ENCODE results near the gene STXBP6.

DNA sequence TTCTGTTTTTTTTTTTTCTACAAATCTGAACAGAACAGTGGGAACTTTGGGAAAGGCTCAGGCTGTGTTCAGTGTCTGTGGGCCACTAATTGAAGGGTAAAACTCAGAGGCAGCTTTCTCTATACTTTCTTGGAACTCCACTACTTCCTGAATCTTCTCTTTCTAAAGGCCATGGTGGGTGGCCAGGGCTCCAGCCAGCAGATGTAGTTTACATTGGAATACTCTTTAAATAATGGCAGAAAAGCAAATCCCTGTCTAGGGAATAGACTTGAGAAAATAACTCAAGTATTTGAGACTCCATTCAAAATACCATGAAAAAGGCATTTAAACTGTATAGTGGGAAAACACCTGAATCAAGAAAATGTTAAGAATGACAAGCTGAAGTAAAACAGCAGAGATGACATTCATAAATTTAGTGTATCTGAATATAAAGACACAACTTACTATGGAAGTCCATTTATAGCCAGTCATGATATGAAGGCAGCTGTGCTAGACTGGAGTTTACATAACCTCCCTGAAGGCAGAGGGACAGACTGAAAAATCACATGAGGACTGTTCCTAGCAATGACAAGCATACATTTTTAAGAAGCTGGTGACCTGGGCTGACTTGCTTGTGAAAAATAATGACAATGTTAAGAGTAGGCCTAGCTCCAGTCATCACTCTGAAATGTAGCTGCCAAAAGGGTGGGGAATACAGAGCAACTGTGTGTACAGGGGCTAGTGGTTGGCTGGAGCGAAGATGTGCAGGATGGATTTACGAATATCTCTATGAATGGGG is 168.6 kb downstream of the STXBP6 start:
- TF ChIP-seq, protein P1, sequence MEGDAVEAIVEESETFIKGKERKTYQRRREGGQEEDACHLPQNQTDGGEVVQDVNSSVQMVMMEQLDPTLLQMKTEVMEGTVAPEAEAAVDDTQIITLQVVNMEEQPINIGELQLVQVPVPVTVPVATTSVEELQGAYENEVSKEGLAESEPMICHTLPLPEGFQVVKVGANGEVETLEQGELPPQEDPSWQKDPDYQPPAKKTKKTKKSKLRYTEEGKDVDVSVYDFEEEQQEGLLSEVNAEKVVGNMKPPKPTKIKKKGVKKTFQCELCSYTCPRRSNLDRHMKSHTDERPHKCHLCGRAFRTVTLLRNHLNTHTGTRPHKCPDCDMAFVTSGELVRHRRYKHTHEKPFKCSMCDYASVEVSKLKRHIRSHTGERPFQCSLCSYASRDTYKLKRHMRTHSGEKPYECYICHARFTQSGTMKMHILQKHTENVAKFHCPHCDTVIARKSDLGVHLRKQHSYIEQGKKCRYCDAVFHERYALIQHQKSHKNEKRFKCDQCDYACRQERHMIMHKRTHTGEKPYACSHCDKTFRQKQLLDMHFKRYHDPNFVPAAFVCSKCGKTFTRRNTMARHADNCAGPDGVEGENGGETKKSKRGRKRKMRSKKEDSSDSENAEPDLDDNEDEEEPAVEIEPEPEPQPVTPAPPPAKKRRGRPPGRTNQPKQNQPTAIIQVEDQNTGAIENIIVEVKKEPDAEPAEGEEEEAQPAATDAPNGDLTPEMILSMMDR (IDR thresholded peaks at IDR 0.05): no peak
- no peak for TF ChIP-seq POLR2A (IDR thresholded peaks at IDR 0.05)

All from body of pancreas (tissue), 4 donors.